Gastroesophageal sphincter (tissue), 3 donors: Measurements from ENCODE around the gene CSTB.

Experiments used
- EP300 ChIP-seq: sonication (generic); formaldehyde crosslinking; IDR thresholded peaks from one replicate; pipeline ENCODE4 v1.6.1; 2017; ENCODE audit warnings: antibody characterized with exemption, mild to moderate bottlenecking
- POLR2A ChIP-seq, 2 donors: fragments of 450-650 bp; IDR thresholded peaks; one replicate each; pipeline ENCODE4 v1.6.1; 2017; ENCODE audit warnings: antibody characterized with exemption in 2 of 2, mild to moderate bottlenecking in 2 of 2, moderate library complexity in 1 of 2
- POLR2AphosphoS5 ChIP-seq: sonication (generic); formaldehyde crosslinking; IDR thresholded peaks from one replicate; pipeline ENCODE4 v1.6.1; 2017; ENCODE audit warnings: antibody characterized with exemption
- TF ChIP-seq, protein P1 (sequence below), 4 experiments: fragments of 200-600 bp in 2 of 4; fragments of 450-650 bp in 2 of 4; sonication (generic) in 1 of 4; IDR thresholded peaks; one replicate each; pipeline ENCODE4 v1.5.1; 2017 to 2019; ENCODE audit warnings: antibody characterized with exemption in 4 of 4, mild to moderate bottlenecking in 2 of 4, moderate library complexity in 2 of 4

DNA sequence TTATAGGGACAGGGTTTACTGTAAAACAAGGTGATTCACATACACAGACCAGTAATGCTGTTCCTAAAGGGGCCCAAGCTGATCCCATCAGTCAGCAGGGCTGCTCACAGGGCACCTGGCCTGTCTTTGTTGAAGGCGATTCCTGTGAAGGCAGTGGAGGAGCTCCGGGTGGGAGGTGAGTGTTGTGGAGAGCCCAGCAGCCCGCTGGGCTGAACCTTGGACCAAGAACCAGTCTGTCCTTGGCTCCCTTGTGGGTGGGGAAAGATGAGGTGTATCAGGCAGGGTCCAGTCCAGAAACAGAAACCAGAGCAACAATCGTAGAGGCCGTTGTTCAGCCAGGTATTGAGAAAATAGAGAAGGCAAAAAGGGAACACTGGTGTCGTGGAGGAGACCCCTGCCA is 44.6 kb downstream of the CSTB start:
- TF ChIP-seq, protein P1, sequence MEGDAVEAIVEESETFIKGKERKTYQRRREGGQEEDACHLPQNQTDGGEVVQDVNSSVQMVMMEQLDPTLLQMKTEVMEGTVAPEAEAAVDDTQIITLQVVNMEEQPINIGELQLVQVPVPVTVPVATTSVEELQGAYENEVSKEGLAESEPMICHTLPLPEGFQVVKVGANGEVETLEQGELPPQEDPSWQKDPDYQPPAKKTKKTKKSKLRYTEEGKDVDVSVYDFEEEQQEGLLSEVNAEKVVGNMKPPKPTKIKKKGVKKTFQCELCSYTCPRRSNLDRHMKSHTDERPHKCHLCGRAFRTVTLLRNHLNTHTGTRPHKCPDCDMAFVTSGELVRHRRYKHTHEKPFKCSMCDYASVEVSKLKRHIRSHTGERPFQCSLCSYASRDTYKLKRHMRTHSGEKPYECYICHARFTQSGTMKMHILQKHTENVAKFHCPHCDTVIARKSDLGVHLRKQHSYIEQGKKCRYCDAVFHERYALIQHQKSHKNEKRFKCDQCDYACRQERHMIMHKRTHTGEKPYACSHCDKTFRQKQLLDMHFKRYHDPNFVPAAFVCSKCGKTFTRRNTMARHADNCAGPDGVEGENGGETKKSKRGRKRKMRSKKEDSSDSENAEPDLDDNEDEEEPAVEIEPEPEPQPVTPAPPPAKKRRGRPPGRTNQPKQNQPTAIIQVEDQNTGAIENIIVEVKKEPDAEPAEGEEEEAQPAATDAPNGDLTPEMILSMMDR (IDR thresholded peaks at IDR 0.05): no peak
- no peak for TF ChIP-seq POLR2AphosphoS5
- TF ChIP-seq POLR2A (IDR thresholded peaks at IDR 0.05): no peak
- TF ChIP-seq EP300: no peak
